GM12864 (cell line): ENCODE results near the gene CFAP97D2.

Experiments
- DNase-seq: peaks from one replicate; pipeline ENCODE4 v3.0.0-alpha.2; 2011; ENCODE audit warnings: low read depth
- H3K4me3 ChIP-seq: 2 replicates; pipeline ENCODE4 v1.5.1; 2011; ENCODE audit warnings: mild to moderate bottlenecking, low read depth, low read length, control low read depth
- CTCF ChIP-seq: IDR thresholded peaks from 2 replicates; pipeline ENCODE4 v1.5.1; 2011; ENCODE audit warnings: low read depth, mild to moderate bottlenecking, moderate library complexity, low read length, control low read depth, inconsistent platforms; ENCODE audit errors: missing control alignments

Gene CFAP97D2

GRCh38 chr13:114204894-114205293 lies 25.8 kb downstream of the CFAP97D2 start:
- DNase-seq = no peak
- no peak for TF ChIP-seq CTCF
- no peak overlapping the region for H3K4me3 ChIP-seq

- no peak for TF ChIP-seq CTCF
- no peak for DNase-seq
- H3K4me3 ChIP-seq = no peak overlapping the region
Observed at GRCh38 chr13:114208134-114208533, 29.1 kb downstream of the CFAP97D2 start.

GRCh38 chr13:114211446-114212157 lies 32.5 kb downstream of the CFAP97D2 start:
- DNase-seq = no peak
- no peak for TF ChIP-seq CTCF
- no peak overlapping the region for H3K4me3 ChIP-seq

- DNase-seq = no peak
- TF ChIP-seq CTCF = no peak
- no peak overlapping the region for H3K4me3 ChIP-seq
Observed at GRCh38 chr13:114212158-114212495, 33.1 kb downstream of the CFAP97D2 start.

GRCh38 chr13:114213980-114214379 lies 34.9 kb downstream of the CFAP97D2 start:
- H3K4me3 ChIP-seq = no peak overlapping the region
- no peak for TF ChIP-seq CTCF
- no peak for DNase-seq

- DNase-seq = no peak
- no peak for TF ChIP-seq CTCF
- no peak overlapping the region for H3K4me3 ChIP-seq
Observed at GRCh38 chr13:114219392-114219791, 40.3 kb downstream of the CFAP97D2 start.

GRCh38 chr13:114222461-114222968 lies 43.5 kb downstream of the CFAP97D2 start:
- no peak for TF ChIP-seq CTCF
- H3K4me3 ChIP-seq = no peak overlapping the region
- no peak for DNase-seq
